A549 (cell line): ENCODE measurements around the gene SLC9A2. TPM values are rescaled to one million over a fixed set of nuclear protein-coding genes. Genes with fewer than 3 reads are reported as not detected.

ENCODE experiments used
- ATAC-seq, 2 experiments: fragments of 200-7000 bp in 1 of 2; fragments of >200 bp in 1 of 2; cut with Nextera tagmentation in 1 of 2; cut with Tn5 transposase in 1 of 2; 3 replicates each; pipeline versions ENCODE4 v1.8.0 to v1.9.1; 2018 to 2020; ENCODE audit warnings: mild to moderate bottlenecking in 1 of 2, moderate library complexity in 1 of 2
- CTCF ChIA-PET: fragments of 300-600 bp; sonication (Branson Sonifier 250); formaldehyde crosslinking; extraction: SDS; loops from one replicate; lab custom pipeline; 2021; ENCODE audit warnings: antibody characterized with exemption, inconsistent platforms; lab: Yijun Ruan, JAX
- POLR2A ChIA-PET: fragments of 350-600 bp; formaldehyde crosslinking; extraction: SDS; loops from one replicate; lab custom pipeline; 2021; ENCODE audit warnings: antibody characterized with exemption, inconsistent platforms; lab: Yijun Ruan, JAX
- DNase-seq, 2 experiments: peaks; one replicate each; pipeline versions ENCODE4 v3.0.0 to v3.0.0-alpha.2; 2011 to 2016; ENCODE audit warnings: low read depth in 1 of 2, low spot score in 1 of 2
- FAIRE-seq: peaks from 2 replicates; lab custom pipeline; 2011; peaks lifted over from hg19 to GRCh38; lab: Jason Lieb, UNC
- H3K27ac ChIP-seq, 2 experiments: fragments of >200 bp; sonication (Bioruptor Twin); formaldehyde crosslinking; 3 replicates each; pipeline ENCODE4 v1.5.1; 2016 to 2017
- H3K4me1 ChIP-seq: fragments of >200 bp; sonication (Bioruptor Twin); formaldehyde crosslinking; 3 replicates; pipeline ENCODE4 v1.6.1; 2016
- H3K4me2 ChIP-seq: fragments of >200 bp; sonication (Bioruptor Twin); formaldehyde crosslinking; 3 replicates; pipeline ENCODE4 v1.6.1; 2016
- H3K4me3 ChIP-seq: fragments of >200 bp; sonication (Bioruptor Twin); formaldehyde crosslinking; 3 replicates; pipeline ENCODE4 v1.5.1; 2016
- H3K9me3 ChIP-seq: fragments of >200 bp; sonication (Bioruptor Twin); formaldehyde crosslinking; 3 replicates; pipeline ENCODE4 v1.6.1; 2016
- BHLHE40 ChIP-seq: IDR thresholded peaks from 2 replicates; pipeline ENCODE4 v1.6.1; 2012; ENCODE audit warnings: low read depth, low read length, inconsistent platforms
- CBX2 ChIP-seq: fragments of 200-600 bp; sonication (generic); IDR thresholded peaks from 2 replicates; pipeline ENCODE4 v1.6.1; 2016; ENCODE audit warnings: low read depth, mild to moderate bottlenecking, borderline replicate concordance
- CBX8 ChIP-seq: fragments of 200-600 bp; sonication (generic); IDR thresholded peaks from 2 replicates; pipeline ENCODE4 v1.6.1; 2016
- CEBPB ChIP-seq, 2 experiments: fragments of >200 bp in 1 of 2; sonication (Bioruptor Twin) in 1 of 2; formaldehyde crosslinking in 1 of 2; IDR thresholded peaks; 2 replicates each; pipeline ENCODE4 v1.6.1; 2012 to 2016
- CHD2 ChIP-seq: fragments of 150-350 bp; IDR thresholded peaks from 2 replicates; pipeline ENCODE4 v1.6.1; 2014; ENCODE audit warnings: low read length; ENCODE audit not compliant: partially characterized antibody
- FOSL2 ChIP-seq, 2 experiments: fragments of 450-650 bp in 1 of 2; fragments of >200 bp in 1 of 2; sonication (Bioruptor Twin) in 1 of 2; formaldehyde crosslinking; IDR thresholded peaks; 2 replicates each; pipeline versions ENCODE4 v1.5.0 to v1.6.1; 2016 to 2020; ENCODE audit warnings: mild to moderate bottlenecking in 1 of 2, moderate library complexity in 1 of 2
- FOXS1 ChIP-seq: fragments of 250-450 bp; sonication (Bioruptor Pico); IDR thresholded peaks from 2 replicates; pipeline ENCODE4 v1.5.0; 2020; ENCODE audit warnings: mild to moderate bottlenecking, moderate library complexity
- HDAC2 ChIP-seq: fragments of 200-600 bp; sonication (generic); IDR thresholded peaks from 2 replicates; pipeline ENCODE4 v1.6.1; 2016
- HOXB13 ChIP-seq: fragments of 250-450 bp; sonication (Bioruptor Pico); IDR thresholded peaks from 2 replicates; pipeline ENCODE4 v1.5.0; 2020; ENCODE audit warnings: low read depth, mild to moderate bottlenecking, moderate library complexity
- JUN ChIP-seq, 2 experiments: fragments of >200 bp; sonication (Bioruptor Twin); formaldehyde crosslinking; IDR thresholded peaks; 2 replicates in 1 of 2; 3 replicates in 1 of 2; pipeline ENCODE4 v1.6.1; 2016 to 2017
- JUNB ChIP-seq: fragments of >200 bp; sonication (Bioruptor Twin); formaldehyde crosslinking; IDR thresholded peaks from 2 replicates; pipeline ENCODE4 v1.6.1; 2016
- KDM5A ChIP-seq: fragments of 200-600 bp; sonication (generic); IDR thresholded peaks from 2 replicates; pipeline ENCODE4 v1.6.1; 2016; ENCODE audit warnings: antibody characterized with exemption, mild to moderate bottlenecking
- MAFK ChIP-seq: fragments of 450-650 bp; IDR thresholded peaks from 2 replicates; pipeline ENCODE4 v1.6.1; 2014; ENCODE audit not compliant: partially characterized antibody
- MYC ChIP-seq: IDR thresholded peaks from 2 replicates; pipeline ENCODE4 v1.6.1; 2012; ENCODE audit warnings: mild to moderate bottlenecking, inconsistent platforms, low read length, improper control_type of control experiment, borderline replicate concordance
- NPAS2 ChIP-seq: fragments of 250-450 bp; sonication (Bioruptor Pico); IDR thresholded peaks from 2 replicates; pipeline ENCODE4 v1.8.0; 2022; ENCODE audit warnings: mild to moderate bottlenecking, moderate library complexity, borderline replicate concordance
- POLR2AphosphoS2 ChIP-seq: conservative IDR thresholded peaks from 2 replicates; pipeline ENCODE4 v1.6.1; 2012; ENCODE audit warnings: low read length, improper control_type of control experiment, inconsistent platforms
- RARB ChIP-seq: fragments of 250-450 bp; sonication (Bioruptor Pico); IDR thresholded peaks from 2 replicates; pipeline ENCODE4 v1.8.0; 2021; ENCODE audit warnings: mild to moderate bottlenecking, moderate library complexity
- RCOR1 ChIP-seq: fragments of 150-350 bp; IDR thresholded peaks from 2 replicates; pipeline ENCODE4 v1.6.1; 2014; ENCODE audit warnings: antibody characterized with exemption, low read length, low read depth
- ZC3H11A ChIP-seq: fragments of 450-650 bp; IDR thresholded peaks from 2 replicates; pipeline ENCODE4 v1.6.1; 2014; ENCODE audit warnings: antibody characterized with exemption, mild to moderate bottlenecking
- ZSCAN20 ChIP-seq: fragments of 250-450 bp; sonication (Bioruptor Pico); IDR thresholded peaks from 2 replicates; pipeline ENCODE4 v1.8.0; 2022; ENCODE audit warnings: mild to moderate bottlenecking, moderate library complexity
- WGBS: methylation state at CpG from one replicate; pipeline ENCODE4 v1.1.6; 2017; ENCODE audit errors: missing lambda C conversion rate; 5-methylcytosine and 5-hydroxymethylcytosine counted together
- polyA plus RNA-seq, 4 experiments: library from polyadenylated mRNA; depleted of rRNA in 3 of 4; stranded (reverse); fragments of >200 nt; fragmentation: RNase III in 1 of 4; extraction: RNeasy Plus Mini Kit Qiagen cat#74134 plus additional on column Dnase treatment in 1 of 4; gene quantifications; 2 replicates in 3 of 4; 3 replicates in 1 of 4; pipeline ENCODE4 v1.2.3, GENCODE V29; 2011 to 2017
- TF ChIP-seq, protein P1 (sequence below): fragments of >200 bp; sonication (Bioruptor Twin); formaldehyde crosslinking; IDR thresholded peaks from 3 replicates; pipeline ENCODE4 v1.6.1; 2016
- TF ChIP-seq, protein P2 (sequence below): fragments of 250-450 bp; sonication (Bioruptor Pico); IDR thresholded peaks from 2 replicates; pipeline ENCODE4 v1.5.0; 2021; ENCODE audit warnings: mild to moderate bottlenecking, moderate library complexity, borderline replicate concordance
- TF ChIP-seq, protein P3 (sequence below): IDR thresholded peaks from 2 replicates; pipeline ENCODE4 v1.6.1; 2012

Gene SLC9A2
- polyA plus RNA-seq, 2 of the 4 experiments (the other 2 are of a cell fraction): 3.0 to 4.1 TPM

GRCh38 chr2:102726128-102727087 is 107.1 kb downstream of the SLC9A2 start:
- WGBS: 83% methylated on average over 15 of the region's 15 CpGs
- no peak for TF ChIP-seq JUNB
- TF ChIP-seq, protein P1, sequence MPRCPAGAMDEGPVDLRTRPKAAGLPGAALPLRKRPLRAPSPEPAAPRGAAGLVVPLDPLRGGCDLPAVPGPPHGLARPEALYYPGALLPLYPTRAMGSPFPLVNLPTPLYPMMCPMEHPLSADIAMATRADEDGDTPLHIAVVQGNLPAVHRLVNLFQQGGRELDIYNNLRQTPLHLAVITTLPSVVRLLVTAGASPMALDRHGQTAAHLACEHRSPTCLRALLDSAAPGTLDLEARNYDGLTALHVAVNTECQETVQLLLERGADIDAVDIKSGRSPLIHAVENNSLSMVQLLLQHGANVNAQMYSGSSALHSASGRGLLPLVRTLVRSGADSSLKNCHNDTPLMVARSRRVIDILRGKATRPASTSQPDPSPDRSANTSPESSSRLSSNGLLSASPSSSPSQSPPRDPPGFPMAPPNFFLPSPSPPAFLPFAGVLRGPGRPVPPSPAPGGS: no peak
- no peak for TF ChIP-seq KDM5A
- no peak for TF ChIP-seq HDAC2
- no peak for TF ChIP-seq NPAS2
- TF ChIP-seq ZC3H11A: no peak
- no peak for TF ChIP-seq MAFK
- TF ChIP-seq CHD2: no peak
- Histone ChIP-seq H3K9me3 (no peaks in the 10 kb centered on the region), H3K4me3 (no peak overlapping the region), H3K27ac (no peak overlapping the region), H3K4me2 (no peak overlapping the region), H3K4me1 (no peaks in the 10 kb centered on the region)
- ChIA-PET POLR2A (no interaction called here), CTCF (no interaction called here)
- no peak for FAIRE-seq
- no peak for ATAC-seq
- DNase-seq: no peak

DNA sequence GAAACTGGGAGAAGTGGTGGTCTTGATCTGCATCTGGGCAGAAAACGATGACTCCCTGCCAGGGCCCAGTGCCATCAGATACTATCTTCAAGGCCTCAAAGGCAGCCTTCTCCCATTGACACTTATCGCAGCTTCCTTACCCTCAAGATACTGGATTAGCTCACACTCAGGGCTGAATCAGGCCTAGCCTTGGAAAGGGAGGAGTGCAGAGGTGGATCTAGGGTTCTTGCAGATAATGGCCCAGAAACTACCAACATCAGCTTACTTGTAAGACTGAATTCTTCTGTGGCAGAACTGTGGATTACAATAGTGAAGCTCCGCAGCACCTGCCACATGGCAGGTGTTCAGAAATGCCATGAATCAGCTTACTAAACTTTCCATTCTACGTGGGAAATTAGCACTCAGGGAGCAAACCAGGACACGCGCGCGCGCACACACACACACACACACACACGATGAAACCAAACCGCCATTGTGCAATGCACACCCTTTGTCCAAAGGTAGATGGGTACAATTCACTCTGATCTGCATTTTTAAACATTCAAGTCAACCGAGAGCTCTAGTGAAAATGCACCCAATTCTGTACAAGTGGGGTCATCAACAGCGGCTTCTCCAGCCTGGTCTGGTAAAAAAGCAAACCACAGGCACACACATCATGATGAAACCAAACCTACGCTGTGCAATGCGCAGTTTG is 116.2 kb downstream of the SLC9A2 start:
- Histone ChIP-seq H3K9me3 (no peaks in the 10 kb centered on the region), H3K4me2 (peak overlapping the region; percentile 87), H3K27ac (peak overlapping the region; percentile 90 to 93; a peak in 4 of 6 replicates), H3K4me1 (peaks cover 12% of the 10 kb centered on the region; the same call in 2 of the 3 replicates), H3K4me3 (peak overlapping the region; percentile 91)
- ATAC-seq: no peak; a peak in 1 of 6 replicates
- no peak for FAIRE-seq
- no peak for DNase-seq
- ChIA-PET CTCF (interaction anchor here (0.9 to 3.7 kb wide), 5 partner anchors 18 to 263 kb away, joined by 3 to 21 read pairs (median 4); partner anchors contain the start of gene SLC9A4), POLR2A (no interaction called here)
- 0 out of 4 replicates have a peak, but pooled peaks of 1 of the 2 experiments have one; percentile 12 for TF ChIP-seq CEBPB (IDR thresholded peaks at IDR 0.05)
- TF ChIP-seq, protein P2, sequence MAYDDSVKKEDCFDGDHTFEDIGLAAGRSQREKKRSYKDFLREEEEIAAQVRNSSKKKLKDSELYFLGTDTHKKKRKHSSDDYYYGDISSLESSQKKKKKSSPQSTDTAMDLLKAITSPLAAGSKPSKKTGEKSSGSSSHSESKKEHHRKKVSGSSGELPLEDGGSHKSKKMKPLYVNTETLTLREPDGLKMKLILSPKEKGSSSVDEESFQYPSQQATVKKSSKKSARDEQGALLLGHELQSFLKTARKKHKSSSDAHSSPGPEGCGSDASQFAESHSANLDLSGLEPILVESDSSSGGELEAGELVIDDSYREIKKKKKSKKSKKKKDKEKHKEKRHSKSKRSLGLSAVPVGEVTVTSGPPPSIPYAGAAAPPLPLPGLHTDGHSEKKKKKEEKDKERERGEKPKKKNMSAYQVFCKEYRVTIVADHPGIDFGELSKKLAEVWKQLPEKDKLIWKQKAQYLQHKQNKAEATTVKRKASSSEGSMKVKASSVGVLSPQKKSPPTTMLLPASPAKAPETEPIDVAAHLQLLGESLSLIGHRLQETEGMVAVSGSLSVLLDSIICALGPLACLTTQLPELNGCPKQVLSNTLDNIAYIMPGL (CRISPR knock-in tag): no peak
- WGBS: 84% methylated on average over 15 of the region's 15 CpGs

GRCh38 chr2:102736110-102736409 is 116.7 kb downstream of the SLC9A2 start:
- ChIA-PET CTCF (interaction anchor here (0.9 to 3.7 kb wide), 7 partner anchors 12 to 263 kb away, joined by 3 to 21 read pairs (median 4); partner anchors contain the start of gene SLC9A4), POLR2A (no interaction called here)
- 50% methylated on average over 6 of the region's 6 CpGs for WGBS
- Histone ChIP-seq H3K4me1 (peaks cover 12% of the 10 kb centered on the region; the same call in 2 of the 3 replicates), H3K4me2 (peak overlapping the region; percentile 87), H3K27ac (peak overlapping the region; percentile 90 to 93), H3K9me3 (no peaks in the 10 kb centered on the region), H3K4me3 (peak overlapping the region; percentile 91)
- no peak for DNase-seq
- TF ChIP-seq RCOR1: no peak
- TF ChIP-seq MYC: no peak
- TF ChIP-seq HOXB13 (CRISPR knock-in tag): no peak
- TF ChIP-seq BHLHE40: no peak
- TF ChIP-seq, protein P3, sequence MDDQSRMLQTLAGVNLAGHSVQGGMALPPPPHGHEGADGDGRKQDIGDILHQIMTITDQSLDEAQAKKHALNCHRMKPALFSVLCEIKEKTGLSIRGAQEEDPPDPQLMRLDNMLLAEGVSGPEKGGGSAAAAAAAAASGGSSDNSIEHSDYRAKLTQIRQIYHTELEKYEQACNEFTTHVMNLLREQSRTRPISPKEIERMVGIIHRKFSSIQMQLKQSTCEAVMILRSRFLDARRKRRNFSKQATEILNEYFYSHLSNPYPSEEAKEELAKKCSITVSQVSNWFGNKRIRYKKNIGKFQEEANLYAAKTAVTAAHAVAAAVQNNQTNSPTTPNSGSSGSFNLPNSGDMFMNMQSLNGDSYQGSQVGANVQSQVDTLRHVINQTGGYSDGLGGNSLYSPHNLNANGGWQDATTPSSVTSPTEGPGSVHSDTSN: no peak
- TF ChIP-seq HDAC2: no peak
- TF ChIP-seq FOXS1 (CRISPR knock-in tag): no peak
- no peak for TF ChIP-seq CBX2
- no peak for TF ChIP-seq CBX8
- no peak for TF ChIP-seq ZSCAN20
- no peak for TF ChIP-seq POLR2AphosphoS2
- no peak for TF ChIP-seq JUN (IDR thresholded peaks at IDR 0.05)
- no peak for TF ChIP-seq FOSL2 (IDR thresholded peaks at IDR 0.05)
- TF ChIP-seq FOSL2 (CRISPR knock-in tag; IDR thresholded peaks at IDR 0.05): no peak
- no peak for TF ChIP-seq RARB (CRISPR knock-in tag)
- no peak for TF ChIP-seq NPAS2
- FAIRE-seq: no peak
- peak; percentile 73 to 75 for ATAC-seq
